HepG2 (cell line): Measurements from ENCODE around the gene HUNK. TPM values are rescaled to one million over a fixed set of nuclear protein-coding genes. Genes with fewer than 3 reads are reported as not detected.

ENCODE experiments used
- BORCS8-MEF2B ChIP-seq: sonication (generic); formaldehyde crosslinking; IDR thresholded peaks from 2 replicates; pipeline ENCODE4 v1.8.0; 2022; ENCODE audit warnings: mild to moderate bottlenecking, missing genetic modification reagents
- FLYWCH1 ChIP-seq: sonication (generic); formaldehyde crosslinking; IDR thresholded peaks from 2 replicates; pipeline ENCODE4 v1.8.1; 2023; ENCODE audit warnings: mild to moderate bottlenecking, missing genetic modification reagents
- GTF2F1 ChIP-seq: fragments of 150-350 bp; IDR thresholded peaks from 2 replicates; pipeline ENCODE4 v1.6.1; 2014; ENCODE audit warnings: low read length
- HOXA7 ChIP-seq: sonication (generic); formaldehyde crosslinking; IDR thresholded peaks from 2 replicates; pipeline ENCODE4 v1.8.1; 2022; ENCODE audit warnings: mild to moderate bottlenecking, missing genetic modification reagents, moderate library complexity
- KDM4B ChIP-seq: sonication (generic); formaldehyde crosslinking; IDR thresholded peaks from 2 replicates; pipeline ENCODE4 v1.4.0; 2020; ENCODE audit warnings: missing genetic modification reagents
- PHF8 ChIP-seq: sonication (generic); formaldehyde crosslinking; IDR thresholded peaks from 2 replicates; pipeline ENCODE4 v1.5.0; 2020; ENCODE audit warnings: missing genetic modification reagents
- RFX3 ChIP-seq: IDR thresholded peaks from 2 replicates; pipeline ENCODE4 v1.6.1; 2016; ENCODE audit warnings: missing biosample characterization, missing genetic modification reagents
- SMC3 ChIP-seq: IDR thresholded peaks from 2 replicates; pipeline ENCODE4 v1.6.1; 2011; ENCODE audit warnings: low read length, improper control_type of control experiment
- SNRNP70 ChIP-seq: fragments of 200-400 bp; formaldehyde crosslinking; IDR thresholded peaks from 2 replicates; pipeline ENCODE4 v1.6.1; 2017; ENCODE audit warnings: mild to moderate bottlenecking, low read depth, low read length, moderate library complexity
- ZBTB7B ChIP-seq: sonication (generic); formaldehyde crosslinking; IDR thresholded peaks from 2 replicates; pipeline ENCODE4 v1.4.0; 2020; ENCODE audit warnings: missing genetic modification reagents
- ZNF577 ChIP-seq: sonication (generic); formaldehyde crosslinking; IDR thresholded peaks from 2 replicates; pipeline ENCODE4 v1.4.0; 2020; ENCODE audit warnings: mild to moderate bottlenecking, low read depth, missing genetic modification reagents, borderline replicate concordance
- ZNF652 ChIP-seq: IDR thresholded peaks from 2 replicates; pipeline ENCODE4 v1.6.1; 2016; ENCODE audit warnings: low read depth, borderline replicate concordance
- ZNF776 ChIP-seq: sonication (generic); formaldehyde crosslinking; IDR thresholded peaks from 2 replicates; pipeline ENCODE4 v1.4.0; 2020; ENCODE audit warnings: mild to moderate bottlenecking, missing genetic modification reagents
- ZSCAN12 ChIP-seq: sonication (generic); formaldehyde crosslinking; IDR thresholded peaks from 2 replicates; pipeline ENCODE4 v1.9.0; 2021; ENCODE audit warnings: mild to moderate bottlenecking, missing genetic modification reagents
- polyA plus RNA-seq, 8 experiments: library from polyadenylated mRNA; depleted of rRNA in 3 of 8; stranded (reverse) in 7 of 8; unstranded in 1 of 8; fragments of >200 nt; fragmentation: Illumina TruSeq in 4 of 8; extraction: Trizol in 4 of 8; gene quantifications; 2 replicates each; pipeline versions ENCODE4 v1.2.1 to v1.2.3, GENCODE V29; 2011 to 2016; ENCODE audit warnings: low read depth in 4 of 8, missing spikeins in 1 of 8, mixed read lengths in 1 of 8; ENCODE audit not compliant: insufficient read depth in 1 of 8
- total RNA-seq, 5 experiments: library from RNA; depleted of rRNA; stranded (reverse); fragments of >200 nt; fragmentation: Illumina TruSeq; extraction: Trizol; gene quantifications; 2 replicates each; pipeline ENCODE4 v1.2.3, GENCODE V29; 2016; ENCODE audit warnings: low read depth in 1 of 5
- TF ChIP-seq, protein P1 (sequence below): sonication (generic); formaldehyde crosslinking; IDR thresholded peaks from 2 replicates; pipeline ENCODE4 v1.8.0; 2022; ENCODE audit warnings: mild to moderate bottlenecking, missing genetic modification reagents, moderate library complexity
- TF ChIP-seq, protein P2 (sequence below): sonication (generic); formaldehyde crosslinking; conservative IDR thresholded peaks from 2 replicates; pipeline ENCODE4 v1.4.0; 2020; ENCODE audit warnings: missing genetic modification reagents

The HUNK gene
- total and polyA plus RNA-seq, 2 of the 13 experiments (the other 11 are each of a cell fraction or from before 2014, with no cell fraction given), result 1.8 to 1.9 TPM

DNA sequence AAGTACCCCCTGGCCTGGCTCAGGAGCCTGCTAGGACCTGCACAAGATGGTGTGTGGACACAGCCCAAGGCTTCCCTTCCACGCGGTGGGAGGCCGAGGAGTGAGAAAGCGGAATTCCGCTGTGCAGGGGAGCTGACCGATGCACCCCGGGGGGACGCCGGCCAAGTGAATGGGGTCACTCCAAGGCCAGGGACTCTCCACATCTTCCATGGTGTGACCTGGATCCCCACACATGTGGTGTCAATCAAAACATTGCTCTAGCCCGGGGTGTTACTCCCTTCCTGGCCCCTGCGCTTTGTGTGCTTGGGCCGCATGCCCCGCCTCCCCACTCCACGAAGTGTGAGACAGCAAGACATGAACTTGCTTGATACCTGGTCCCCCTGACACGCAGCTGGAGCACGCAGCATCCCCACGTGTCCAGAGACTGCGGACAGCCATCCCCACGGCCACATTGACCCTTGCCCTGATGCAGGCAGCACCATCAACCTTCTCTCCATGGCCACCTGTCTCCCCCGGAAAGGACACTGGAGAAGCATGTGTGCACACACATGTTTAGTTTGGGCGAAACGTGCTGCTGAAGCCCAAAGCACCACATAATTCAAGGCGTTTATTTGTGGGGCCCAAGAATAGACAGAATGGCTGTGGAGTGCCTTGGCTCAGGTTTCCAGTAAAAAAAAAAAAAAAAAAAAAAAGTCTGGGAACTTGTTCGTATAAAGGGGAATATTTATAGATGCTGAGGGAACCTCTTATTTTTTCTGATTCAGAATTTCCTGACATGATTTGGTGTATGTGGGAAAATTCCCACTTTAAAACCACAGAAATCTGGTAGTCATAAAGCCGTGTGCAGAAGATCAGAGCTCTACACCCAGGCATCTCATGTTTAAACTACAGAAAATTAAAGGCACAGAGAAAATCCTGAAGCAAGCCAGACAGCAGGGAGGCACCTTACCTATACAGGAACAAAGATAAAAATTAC, 171.7 kb downstream of the HUNK start (continued):
- no peak for TF ChIP-seq HOXA7 (CRISPR knock-in tag)
- TF ChIP-seq ZNF776 (CRISPR knock-in tag), result no peak
- TF ChIP-seq SNRNP70, result no peak
- no peak for TF ChIP-seq SMC3
- no peak for TF ChIP-seq FLYWCH1
- TF ChIP-seq ZNF652 (CRISPR knock-in tag), result no peak
- TF ChIP-seq ZSCAN12 (CRISPR knock-in tag), result no peak
- TF ChIP-seq, protein P1, sequence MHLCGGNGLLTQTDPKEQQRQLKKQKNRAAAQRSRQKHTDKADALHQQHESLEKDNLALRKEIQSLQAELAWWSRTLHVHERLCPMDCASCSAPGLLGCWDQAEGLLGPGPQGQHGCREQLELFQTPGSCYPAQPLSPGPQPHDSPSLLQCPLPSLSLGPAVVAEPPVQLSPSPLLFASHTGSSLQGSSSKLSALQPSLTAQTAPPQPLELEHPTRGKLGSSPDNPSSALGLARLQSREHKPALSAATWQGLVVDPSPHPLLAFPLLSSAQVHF (CRISPR knock-in tag), result no peak
- TF ChIP-seq ZNF577, result no peak
- TF ChIP-seq GTF2F1, result no peak
- TF ChIP-seq KDM4B (CRISPR knock-in tag), result no peak
- no peak for TF ChIP-seq BORCS8-MEF2B (CRISPR knock-in tag)
- TF ChIP-seq, protein P2, sequence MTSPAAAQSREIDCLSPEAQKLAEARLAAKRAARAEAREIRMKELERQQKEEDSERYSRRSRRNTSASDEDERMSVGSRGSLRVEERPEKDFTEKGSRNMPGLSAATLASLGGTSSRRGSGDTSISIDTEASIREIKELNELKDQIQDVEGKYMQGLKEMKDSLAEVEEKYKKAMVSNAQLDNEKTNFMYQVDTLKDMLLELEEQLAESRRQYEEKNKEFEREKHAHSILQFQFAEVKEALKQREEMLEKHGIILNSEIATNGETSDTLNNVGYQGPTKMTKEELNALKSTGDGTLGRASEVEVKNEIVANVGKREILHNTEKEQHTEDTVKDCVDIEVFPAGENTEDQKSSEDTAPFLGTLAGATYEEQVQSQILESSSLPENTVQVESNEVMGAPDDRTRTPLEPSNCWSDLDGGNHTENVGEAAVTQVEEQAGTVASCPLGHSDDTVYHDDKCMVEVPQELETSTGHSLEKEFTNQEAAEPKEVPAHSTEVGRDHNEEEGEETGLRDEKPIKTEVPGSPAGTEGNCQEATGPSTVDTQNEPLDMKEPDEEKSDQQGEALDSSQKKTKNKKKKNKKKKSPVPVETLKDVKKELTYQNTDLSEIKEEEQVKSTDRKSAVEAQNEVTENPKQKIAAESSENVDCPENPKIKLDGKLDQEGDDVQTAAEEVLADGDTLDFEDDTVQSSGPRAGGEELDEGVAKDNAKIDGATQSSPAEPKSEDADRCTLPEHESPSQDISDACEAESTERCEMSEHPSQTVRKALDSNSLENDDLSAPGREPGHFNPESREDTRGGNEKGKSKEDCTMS, result no peak
- no peak for TF ChIP-seq PHF8 (CRISPR knock-in tag)
- no peak for TF ChIP-seq RFX3 (CRISPR knock-in tag)
- TF ChIP-seq ZBTB7B, result no peak
- TF ChIP-seq, all 625 proteins: peak for 0
